ENCODE results near the gene ZNF37A.
"Not testable (repeated sequence)": the region's sequence is repeated elsewhere in the genome, so short reads cannot be mapped to it uniquely, and the experiment has no call there.

Gene ZNF37A

DNA sequence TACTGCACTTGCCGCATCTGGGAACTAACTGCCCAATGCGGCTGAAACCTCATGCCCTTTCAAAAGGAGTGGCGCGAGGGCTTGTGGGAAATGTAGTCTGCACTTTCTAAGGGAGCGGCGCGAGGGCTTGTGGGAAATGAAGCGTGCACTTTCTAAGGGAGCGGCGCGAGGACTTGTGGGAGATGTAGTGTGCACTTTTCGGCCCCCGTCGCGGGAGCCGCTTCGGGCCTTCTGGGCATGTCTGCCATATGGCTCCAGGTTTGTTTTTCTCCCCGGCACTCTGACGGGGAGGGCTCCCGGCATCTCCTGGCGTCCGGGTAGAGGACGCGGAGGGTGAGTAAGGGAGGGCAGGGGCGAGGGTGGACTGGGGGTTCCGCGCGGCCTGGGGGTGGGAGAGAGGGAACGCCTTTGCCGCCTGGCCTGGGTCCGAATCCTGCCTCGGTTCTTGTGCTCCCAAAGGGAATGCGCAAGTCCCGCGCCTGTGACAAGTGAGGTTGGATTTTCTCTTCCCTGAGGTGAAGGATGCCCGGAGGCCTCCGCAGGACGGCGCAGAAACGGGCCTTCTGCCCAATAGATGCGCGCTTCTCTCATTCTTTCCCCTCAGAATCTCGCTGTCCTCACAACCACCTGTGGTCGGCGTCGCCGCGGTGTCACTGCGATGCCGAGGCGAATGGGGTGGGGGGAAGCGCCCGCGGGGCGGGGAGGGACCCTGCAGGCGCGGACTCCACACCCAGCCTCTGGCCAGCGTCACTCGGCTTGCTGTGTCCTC is at the start of gene ZNF37A:
TSS of gene ZNF37A (plus strand) at position 180 of the 769 bp plus-strand sequence. CDS start 2,281 bp downstream, outside the sequence.
- peak; percentile 56 to 96 for DNase-seq

DNA sequence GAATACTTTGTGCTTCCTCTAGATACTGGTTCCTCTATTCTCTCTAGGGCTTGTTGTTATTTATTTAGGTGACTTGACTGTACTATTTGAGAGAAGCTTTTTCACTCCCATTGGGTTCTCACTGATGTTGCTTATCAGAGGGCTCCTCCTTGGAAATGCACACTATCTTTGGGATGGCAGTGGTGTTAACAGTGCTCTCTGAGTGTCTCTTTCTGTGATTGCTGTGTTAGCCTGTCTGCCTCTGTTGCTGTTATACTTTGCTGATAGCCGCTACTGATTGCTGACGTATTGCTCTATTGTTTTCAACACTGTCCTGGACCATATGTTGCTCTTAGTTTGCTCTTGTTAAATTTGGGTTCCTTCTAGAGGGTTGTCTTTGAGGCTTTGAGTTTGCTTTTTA is 49.0 kb upstream of the ZNF37A start:
- no peak for DNase-seq

DNA sequence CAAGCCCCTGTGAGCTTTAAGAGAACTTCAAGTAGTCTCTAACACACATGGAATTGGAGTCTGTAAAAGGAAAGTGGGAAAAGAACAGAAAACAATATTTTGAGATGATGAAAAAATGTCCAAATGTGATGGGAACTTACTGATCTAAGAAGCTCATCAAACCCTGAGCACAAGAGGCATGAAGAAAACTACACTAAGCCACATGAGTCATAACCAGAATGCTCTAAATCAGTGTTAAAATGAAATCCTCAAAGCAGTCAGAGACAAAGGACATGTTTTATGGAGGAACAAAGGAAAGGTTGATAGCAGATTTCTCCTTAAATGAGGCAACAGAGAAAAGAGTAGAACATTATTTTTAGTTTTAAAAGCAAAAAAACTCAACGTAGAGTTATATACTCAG is 46.5 kb upstream of the ZNF37A start:
- DNase-seq: no peak

DNA sequence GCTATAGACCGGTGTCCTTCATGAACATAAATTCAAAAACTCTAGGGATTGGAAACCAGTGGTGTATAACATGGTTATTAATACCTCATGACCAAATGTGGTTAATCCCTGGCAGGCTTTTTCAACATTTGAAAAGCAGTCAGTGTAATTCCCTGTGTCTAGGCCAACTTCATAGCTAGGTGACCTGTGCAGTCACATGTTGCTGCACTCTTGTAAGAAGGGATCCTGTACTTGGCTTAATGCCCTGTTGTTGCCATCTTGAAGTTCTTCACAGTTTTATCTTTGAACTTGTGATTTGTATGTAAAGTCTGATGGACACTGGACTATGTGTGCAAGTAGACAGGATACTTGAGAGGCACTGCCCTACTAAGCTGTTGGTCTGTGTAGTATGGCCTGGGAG is 43.9 kb upstream of the ZNF37A start:
- no peak for DNase-seq

DNA sequence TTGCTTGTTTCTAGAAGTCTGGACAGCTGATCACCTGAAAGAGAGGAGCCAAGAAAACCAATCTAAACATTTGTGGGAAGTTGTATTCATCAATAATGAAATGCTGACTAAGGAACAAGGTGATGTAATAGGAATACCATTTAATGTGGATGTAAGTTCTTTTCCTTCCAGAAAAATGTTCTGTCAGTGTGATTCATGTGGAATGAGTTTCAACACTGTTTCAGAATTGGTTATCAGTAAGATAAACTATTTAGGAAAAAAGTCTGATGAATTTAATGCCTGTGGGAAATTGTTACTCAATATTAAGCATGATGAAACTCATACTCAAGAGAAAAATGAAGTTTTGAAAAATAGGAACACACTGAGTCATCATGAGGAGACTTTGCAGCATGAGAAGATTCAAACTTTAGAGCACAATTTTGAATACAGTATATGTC is 39.8 kb upstream of the ZNF37A start:
- DNase-seq: no peak

DNA sequence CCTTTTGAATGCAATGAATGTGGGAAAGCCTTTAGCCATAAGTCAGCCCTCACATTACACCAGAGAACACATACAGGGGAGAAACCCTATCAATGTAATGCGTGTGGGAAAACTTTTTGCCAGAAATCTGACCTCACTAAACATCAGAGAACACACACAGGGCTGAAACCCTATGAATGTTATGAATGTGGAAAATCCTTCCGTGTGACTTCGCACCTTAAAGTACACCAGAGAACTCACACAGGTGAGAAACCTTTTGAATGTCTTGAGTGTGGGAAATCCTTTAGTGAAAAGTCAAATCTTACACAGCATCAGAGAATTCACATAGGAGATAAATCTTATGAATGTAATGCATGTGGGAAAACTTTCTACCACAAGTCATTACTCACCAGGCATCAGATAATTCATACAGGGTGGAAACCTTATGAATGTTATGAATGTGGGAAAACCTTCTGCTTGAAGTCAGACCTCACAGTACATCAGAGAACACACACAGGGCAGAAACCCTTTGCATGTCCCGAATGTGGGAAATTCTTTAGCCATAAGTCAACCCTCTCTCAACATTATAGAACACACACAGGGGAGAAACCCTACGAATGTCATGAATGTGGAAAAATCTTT is 38.8 kb upstream of the ZNF37A start:
- DNase-seq: not testable (repeated sequence)

DNA sequence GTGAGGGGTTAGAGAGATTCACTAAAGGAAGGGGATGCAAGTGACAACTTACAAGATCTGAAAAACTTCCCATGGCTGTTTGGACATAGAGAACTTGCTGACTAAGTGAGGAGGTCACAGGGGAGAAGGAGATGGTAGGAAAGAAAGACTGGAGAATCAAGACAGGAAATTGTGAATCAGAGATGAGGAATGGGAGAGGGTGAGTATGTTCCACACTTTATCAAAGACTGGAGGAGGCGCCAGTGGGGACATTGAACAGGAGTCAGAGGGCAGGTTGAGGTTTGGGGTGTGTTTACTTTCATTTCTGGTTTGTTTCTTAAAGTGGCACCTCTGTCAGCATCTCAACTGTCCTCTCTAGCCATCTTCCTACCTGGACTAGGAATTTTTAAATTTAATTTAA is 24.5 kb upstream of the ZNF37A start:
- DNase-seq: not testable (repeated sequence)

DNA sequence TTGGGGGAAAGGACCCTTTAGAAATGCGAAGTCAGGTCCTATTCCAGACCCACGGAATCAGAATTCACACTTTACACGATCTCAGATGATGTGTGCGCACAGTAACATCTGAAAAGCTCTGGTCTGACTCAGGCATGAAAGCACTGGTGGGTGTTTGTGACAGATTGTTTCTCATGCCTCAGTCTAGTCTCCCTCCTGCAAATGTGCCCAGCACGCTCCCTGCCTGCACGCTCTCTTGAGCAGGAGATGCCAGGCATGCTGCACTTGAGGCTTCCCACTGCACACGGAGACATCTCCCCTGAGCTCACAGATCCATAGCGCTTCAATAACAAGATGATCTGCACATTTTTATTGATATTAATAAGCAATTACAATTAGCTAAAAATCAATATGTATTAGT is 23.6 kb upstream of the ZNF37A start:
- DNase-seq: no peak

DNA sequence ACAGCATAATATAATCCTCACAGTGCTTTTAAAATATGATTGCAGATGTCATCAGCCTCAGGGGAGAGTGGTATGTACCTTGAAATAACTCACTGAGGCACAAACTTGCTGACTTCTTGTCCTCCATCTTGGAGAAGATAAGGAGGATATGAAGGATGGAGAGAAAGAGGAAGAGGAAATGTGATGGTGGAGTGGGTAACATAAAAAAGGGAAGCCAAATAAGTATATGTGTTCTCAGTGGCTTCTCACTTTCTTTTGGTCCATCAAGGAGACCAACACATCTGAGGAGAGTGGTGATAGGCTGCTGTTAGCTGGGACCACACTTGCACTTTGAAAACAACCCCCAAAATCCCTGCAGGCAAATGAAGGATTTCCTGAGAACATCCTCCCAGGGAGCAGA is 21.6 kb upstream of the ZNF37A start:
- DNase-seq: no peak

DNA sequence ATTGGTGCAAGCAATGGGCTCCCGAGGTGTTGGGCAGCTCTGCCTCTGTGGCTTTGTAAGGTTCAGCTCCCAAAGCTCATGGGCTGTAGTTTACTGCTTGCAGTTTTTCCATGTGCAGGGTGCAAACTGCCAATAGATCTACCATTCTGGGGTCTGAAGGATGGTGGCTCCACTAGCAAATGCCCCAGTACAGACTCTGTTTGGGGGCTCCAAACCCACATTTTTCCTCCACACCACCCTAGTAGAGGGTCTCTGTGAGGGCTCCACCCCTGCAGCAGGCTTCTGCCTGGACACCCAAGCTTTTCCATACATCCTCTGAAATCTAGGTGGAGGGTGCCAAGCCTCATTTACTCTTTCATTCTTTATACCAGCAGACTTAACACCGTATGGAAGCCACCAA is 17.4 kb upstream of the ZNF37A start:
- DNase-seq: no peak

DNA sequence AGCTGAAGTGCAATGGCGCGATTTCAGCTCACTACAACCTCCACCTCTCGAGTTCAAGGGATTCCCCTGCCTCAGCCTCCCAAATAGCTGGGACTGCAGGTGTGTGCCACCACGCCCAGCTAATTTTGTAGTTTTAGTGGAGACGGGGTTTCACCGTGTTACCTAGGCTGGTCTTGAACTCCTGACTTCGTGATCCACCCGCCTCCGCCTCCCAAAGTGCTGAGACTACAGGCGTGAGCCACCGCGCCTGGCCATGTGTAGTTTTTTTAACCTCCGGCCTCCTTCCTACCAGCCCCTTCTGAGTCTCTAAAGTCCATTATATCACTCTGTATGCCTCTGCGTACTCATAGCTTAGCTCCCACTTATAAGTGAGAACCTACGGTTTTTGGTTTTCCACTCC is 819 bp upstream of the ZNF37A start:
- DNase-seq: not testable (repeated sequence)

DNA sequence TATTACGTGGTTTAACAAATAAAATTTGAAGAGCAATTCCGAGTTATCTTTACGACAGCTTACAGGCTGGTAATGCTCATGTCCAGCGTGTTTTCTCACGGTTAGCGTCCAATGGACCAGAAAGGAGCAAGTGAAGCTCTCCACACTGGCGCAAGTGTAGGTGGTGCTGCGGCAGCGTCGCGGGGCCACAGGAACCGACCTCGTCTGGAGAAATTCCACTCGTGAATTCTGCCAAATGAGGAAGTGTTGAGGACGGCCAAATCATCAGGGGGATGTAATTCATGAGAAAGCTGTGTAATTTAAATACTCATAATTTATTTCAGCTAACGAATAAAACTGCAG is 350 bp upstream of the ZNF37A start:
- no peak for DNase-seq

DNA sequence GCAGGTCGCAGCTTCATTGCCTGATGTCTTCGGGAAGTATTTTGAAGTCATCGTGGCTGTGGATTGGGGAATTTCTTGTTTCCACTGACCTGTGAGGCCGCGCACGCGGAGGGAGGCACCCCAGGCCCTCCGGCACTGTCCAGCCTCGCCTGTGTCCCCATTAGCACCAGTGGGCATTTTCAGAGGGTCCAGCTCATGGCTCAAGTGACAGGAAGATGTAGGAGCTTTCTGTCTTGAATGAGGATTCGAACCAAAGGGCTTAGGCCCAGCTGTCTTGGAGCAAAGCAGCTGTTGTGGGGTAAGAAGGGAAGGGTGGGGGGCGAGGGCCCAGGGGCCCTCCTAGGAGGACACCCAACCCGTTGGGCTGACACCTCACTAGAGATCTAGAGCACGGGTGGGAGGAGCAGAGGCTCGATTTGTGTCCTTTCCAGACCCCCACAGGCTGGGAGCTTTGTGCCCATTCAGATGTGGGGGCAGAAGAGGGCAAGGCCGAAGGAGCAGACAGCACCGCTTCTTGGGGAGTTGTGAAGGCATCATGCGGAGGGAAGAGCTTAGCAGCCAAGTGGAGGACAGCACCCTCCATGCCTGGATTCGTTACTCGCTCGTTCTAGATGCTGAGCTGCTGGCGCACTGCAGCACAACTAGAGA is 914 bp downstream of the ZNF37A start:
- no peak for DNase-seq

DNA sequence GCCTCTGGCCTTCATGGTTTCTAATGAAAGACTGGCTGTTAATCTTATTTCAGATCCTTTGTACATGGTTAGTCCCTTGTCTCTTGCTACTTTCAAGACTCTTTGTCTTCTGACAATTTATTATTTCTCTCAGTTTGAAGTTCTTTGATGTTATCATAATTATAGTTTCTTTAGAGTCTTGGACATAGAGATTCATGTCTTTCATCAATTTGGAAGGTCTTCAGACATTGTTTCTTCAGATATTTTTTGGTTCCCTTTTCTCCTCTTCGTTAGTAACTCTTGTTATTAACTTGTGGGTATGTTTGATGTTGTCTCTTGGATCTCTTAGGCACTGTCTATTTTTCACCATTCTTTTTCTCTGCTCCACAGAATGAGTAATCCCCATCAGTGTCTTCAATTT is 8.7 kb downstream of the ZNF37A start:
- no peak for DNase-seq

DNA sequence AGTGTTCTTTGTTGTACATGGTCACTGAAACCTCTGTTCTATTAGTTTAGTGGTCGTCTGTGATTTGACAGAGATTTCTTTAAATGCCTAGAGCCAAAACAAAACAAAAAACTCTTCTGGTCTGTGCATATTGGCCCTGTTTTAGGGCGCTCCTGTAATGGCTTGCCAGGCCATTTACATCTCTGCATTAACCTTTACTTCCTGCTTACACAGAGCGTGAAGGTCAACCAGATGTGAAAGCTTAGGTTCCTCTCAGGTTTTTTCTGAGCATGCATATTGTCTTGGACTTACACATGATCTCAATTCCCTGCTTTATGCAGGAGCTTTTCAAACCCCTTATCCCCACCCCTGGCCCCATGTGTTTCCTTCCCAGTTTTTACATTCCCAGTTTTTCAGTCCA is 9.6 kb downstream of the ZNF37A start:
- DNase-seq: no peak

DNA sequence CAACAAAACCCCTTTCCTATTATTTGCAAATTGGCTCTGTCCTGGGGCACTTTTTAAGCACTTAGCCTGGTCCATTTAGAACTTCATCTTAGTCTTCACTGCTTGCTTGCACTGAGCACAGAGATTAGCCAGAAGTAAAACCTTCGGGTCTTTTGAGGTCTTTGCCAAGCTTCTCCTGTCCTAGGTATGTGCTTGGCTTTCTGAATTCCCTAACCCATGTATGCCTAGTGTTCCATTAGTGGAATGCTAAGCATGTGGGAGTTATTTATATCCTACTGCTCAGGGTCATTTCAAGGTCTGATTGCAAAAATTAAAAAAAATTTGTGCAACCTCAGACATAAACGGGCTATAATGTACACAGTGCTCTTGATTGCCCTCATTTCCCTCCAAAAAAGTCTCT is 18.0 kb downstream of the ZNF37A start:
- no peak for DNase-seq

DNA sequence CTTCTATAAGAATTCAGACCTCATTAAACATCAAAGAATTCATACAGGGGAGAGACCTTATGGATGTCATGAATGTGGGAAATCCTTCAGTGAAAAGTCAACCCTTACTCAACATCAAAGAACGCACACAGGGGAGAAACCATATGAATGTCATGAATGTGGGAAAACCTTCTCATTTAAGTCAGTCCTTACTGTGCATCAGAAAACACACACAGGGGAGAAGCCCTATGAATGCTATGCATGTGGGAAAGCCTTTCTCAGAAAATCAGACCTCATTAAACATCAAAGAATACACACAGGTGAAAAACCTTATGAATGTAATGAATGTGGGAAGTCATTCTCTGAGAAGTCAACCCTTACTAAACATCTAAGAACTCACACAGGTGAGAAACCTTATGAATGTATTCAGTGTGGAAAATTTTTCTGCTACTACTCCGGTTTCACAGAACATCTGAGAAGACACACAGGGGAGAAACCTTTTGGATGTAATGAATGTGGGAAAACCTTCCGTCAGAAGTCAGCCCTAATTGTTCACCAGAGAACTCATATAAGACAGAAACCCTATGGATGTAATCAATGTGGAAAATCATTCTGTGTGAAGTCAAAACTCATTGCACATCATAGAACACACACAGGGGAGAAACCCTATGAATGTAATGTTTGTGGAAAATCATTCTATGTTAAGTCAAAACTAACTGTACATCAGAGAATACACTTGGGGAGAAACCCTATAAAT is 24.1 kb downstream of the ZNF37A start:
- DNase-seq: no peak

DNA sequence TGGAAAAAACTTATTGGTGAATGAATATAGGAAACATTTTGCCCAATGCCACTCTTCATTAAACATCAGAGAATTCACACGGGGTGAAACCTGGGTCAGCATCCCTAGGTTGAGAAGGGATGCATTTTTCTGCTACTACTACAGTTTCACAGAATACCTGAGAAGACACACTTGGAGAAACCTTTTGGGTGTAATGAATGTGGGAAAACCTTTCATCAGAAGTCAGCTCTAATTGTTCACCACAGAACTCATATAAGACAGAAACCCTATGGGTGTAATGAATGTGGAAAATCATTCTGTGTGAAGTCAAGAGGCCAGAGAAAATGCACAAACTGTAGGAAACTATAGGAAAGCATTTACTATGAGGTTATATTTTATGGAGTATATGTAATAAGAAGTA is 24.9 kb downstream of the ZNF37A start:
- DNase-seq: no peak

DNA sequence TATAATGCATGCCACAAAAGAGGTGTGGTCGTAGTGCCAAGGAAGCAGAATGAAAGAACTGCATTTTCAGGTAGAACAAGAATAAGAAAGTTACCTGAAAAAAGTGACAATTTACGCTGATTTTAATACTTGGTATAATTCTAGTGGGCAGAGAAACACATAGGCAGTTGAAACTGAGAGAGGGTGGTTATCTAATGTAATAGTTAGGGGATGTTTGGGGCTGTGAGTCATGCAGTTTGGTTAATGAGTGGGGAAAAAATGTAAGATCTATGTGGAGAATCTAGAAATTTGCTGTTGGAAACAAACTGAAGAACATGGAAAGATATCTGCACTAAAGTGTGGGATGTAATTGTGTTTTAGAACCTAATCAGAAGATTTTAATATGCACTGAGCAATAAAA is 33.7 kb downstream of the ZNF37A start:
- DNase-seq: no peak

DNA sequence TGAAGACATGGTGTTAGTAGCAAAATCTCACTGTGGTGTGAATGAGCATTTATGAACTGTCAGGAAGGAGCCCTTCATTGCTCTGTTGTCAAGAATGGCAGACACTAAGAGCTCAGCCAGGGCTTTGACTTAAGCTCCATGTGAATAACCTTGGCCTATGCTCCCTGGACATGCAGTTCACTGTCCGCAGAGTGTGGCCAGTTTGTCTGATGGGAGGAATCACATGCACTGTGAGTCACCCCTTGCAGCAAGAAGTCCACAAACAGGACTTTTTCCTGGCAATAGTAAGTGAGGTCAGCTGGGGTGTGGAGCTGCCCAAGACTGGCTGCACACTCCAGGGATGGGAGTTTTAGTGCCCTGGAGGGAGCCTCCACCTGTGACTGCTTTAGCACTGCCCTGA is 49.5 kb downstream of the ZNF37A start:
- DNase-seq: no peak

DNA sequence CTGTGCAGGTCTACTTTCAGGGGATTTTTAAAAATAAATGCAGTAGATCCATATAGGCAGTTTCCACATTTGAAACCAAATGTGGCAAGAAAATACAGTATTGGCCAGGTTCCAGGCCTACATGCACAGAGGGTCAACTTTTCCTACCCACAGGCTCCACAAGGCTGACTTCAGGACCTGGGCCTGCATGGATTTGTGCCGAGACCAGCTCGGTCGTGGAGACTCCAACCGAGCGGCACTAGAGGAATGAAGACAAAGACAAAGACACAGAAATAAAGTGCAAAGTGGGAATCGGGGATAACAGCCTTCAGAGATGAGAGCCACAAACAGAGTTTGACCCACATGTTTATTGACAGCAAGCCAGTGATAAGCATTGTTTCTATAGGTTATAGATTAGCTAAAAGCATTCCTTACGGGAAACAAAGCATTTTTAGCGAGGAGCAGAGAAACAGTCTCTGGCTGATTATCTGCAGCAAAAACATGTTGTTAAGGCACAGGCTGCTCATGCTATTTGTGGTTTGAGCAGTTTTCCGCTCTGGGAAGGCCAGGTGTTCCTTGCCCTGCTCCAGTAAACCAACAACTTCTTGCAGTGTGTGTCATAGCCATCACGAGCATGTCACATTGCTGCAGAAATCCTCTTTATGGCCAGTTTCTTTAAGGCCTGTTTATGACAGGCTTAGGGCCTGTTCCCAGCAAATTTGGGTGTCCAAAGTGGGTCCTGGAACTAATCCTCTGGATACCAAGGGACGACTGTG is 52.6 kb downstream of the ZNF37A start:
- no peak for DNase-seq

DNA sequence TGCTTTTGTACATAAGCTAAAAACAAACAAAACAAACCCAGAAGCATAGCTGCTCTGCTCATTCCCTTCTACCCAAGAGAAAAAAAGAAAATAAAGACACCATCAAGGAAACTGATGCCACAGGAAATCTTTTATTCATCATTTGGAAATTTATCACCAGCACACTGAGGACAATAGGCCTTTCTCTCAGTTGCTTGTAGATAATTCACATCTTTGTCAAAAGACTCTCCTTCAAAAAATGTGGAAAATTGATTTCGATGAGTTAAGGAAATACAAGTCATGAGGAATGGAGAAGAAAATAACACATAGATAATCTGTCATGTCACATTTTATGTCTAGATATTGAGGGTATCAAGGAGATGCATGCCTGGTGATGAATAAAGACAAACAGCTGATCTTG is 53.5 kb downstream of the ZNF37A start:
- no peak for DNase-seq

Measured in bone marrow (tissue), 2 donors.